DMS 273 (cell line): ENCODE measurements around the gene DBNDD2.

Experiments used
- DNase-seq: peaks from one replicate; lab custom pipeline; 2025; ENCODE audit not compliant: unreplicated experiment; lab: John Stamatoyannopoulos, UW

DBNDD2 gene

GRCh38 chr20:45415822-45416637, 7.9 kb downstream of the DBNDD2 start, which contains the start of gene PIGT:
PIGT (plus strand) TSS chr20:45416141; CDS start chr20:45416157, 16 bp downstream.
- peak; percentile 92 for DNase-seq

DNA sequence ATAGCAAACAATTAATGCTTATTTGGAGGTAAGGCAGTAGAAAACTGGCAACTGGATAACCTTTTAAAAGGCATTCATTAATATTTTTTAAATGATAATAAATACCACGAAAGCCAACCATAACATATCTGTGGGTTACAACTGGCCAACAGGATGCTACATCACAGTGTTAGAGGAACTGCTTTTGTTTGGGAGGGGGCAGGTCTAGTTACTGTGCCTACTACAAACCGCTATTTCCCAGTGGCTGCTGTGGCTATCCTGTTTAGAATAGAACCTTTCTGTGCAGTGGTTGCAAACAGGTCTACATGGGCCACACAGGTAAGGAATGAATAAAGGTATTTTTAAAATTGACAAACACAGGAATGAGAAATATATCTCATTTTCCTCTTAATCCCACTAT, 8.8 kb downstream of the DBNDD2 start:
- no peak for DNase-seq

DNA sequence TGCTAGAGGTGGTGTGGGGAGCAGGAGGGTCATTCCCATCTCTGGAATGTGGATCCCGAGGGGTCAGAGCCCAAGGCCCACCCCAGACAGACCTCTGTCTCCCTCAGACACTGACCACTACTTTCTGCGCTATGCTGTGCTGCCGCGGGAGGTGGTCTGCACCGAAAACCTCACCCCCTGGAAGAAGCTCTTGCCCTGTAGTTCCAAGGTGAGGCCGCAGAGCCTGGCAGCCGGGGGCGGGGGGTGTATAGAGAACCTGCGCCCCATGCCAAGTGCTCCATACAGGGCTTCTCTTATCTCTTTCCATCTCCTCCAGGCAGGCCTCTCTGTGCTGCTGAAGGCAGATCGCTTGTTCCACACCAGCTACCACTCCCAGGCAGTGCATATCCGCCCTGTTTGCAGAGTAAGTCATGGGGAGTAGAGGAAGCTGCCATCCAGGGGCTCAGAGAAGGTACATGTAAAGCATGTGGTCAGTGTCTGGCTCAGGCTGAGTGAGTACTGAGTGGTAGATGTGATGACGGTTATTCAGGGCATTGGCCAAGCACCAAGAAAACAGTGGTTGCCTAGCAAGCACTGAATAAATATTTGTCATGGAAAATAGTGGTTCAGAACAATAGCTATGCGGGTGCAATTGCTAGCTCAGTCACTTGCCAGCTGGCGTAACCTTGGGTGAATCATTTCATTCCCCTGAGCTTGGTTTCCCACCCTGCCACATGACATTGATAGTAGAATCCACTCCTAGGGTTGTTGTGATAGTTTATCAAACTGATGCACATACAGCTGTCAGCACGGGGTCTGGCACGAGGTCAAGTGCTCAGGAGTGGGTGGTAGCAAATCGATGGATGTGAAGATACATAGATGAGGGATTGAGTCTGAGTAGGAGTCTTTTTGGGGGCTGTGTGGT, 11.4 kb downstream of the DBNDD2 start:
- no peak for DNase-seq

GRCh38 chr20:45420125-45420524, 12.0 kb downstream of the DBNDD2 start:
- no peak for DNase-seq

- DNase-seq: no peak
Measured at GRCh38 chr20:45423700-45424099, 15.6 kb downstream of the DBNDD2 start.

DNA sequence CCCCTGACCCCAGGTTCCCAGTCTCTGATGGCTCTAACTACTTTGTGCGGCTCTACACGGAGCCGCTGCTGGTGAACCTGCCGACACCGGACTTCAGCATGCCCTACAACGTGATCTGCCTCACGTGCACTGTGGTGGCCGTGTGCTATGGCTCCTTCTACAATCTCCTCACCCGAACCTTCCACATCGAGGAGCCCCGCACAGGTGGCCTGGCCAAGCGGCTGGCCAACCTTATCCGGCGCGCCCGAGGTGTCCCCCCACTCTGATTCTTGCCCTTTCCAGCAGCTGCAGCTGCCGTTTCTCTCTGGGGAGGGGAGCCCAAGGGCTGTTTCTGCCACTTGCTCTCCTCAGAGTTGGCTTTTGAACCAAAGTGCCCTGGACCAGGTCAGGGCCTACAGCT, 17.5 kb downstream of the DBNDD2 start:
- no peak for DNase-seq

- DNase-seq: peak; percentile 24
Measured at GRCh38 chr20:45426320-45427016, 18.4 kb downstream of the DBNDD2 start.

DNA sequence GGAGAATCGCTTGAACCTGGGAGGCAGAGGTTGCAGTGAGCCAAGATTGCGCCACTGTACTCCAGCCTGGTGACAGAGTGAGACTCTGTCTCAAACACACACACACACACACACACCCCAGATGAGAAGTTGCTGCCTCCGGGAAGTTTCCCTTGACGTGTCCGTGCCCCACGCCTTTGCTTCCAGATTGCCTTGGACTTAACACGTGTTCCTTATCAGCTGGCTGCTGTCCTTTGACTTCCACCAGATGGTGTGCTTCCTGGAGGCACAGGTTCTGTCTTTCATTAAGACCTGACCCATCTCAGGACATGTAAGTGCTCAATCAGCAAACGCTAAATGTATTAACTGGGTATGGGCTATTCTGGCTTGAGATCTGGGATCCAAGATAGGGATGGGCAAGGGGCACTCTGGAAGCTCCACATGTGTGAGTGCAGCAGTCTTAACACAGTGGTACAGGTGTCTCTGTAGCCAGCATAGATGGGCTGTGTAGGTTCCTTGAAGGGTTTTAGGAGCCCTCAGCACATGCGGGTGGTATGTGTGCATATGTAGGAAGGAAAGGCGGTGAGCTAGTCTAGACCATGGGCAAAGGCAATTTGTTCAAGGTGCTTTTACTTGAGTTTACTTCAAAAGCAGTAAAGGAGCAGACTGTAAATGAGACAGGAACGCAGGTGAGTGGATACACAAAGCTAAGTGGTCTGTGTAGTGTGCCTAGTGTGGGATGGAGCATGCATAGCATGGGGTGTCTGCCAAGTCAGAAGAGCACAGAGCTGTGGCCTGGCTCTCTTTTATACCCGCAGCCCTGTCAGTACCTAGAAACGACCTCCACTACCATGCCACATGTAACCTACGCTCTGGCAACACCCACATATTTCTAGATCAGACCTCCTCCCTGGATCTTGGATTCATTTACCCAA, 19.4 kb downstream of the DBNDD2 start:
- DNase-seq: peak; percentile 44

DNA sequence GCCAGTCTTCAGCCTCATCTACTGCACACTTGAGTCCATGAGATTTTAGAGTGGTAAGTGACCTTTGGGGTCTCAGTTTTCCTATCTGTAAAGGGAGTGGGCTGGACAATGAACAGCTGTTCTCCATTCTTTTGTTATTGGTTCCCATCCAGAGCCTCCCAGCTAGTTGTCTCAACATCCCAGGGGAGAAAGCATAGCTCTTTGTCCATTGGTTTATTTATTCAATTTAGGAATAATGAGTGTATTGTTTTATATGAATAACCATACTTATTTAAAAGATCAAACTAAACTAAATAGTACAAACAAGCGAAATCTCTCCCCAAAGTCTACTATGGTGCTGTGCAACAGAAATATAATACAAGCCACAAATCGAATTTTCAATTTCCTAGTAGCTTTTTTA, 21.5 kb downstream of the DBNDD2 start:
- DNase-seq: no peak

GRCh38 chr20:45432294-45432693, 24.2 kb downstream of the DBNDD2 start:
- DNase-seq: no peak

DNA sequence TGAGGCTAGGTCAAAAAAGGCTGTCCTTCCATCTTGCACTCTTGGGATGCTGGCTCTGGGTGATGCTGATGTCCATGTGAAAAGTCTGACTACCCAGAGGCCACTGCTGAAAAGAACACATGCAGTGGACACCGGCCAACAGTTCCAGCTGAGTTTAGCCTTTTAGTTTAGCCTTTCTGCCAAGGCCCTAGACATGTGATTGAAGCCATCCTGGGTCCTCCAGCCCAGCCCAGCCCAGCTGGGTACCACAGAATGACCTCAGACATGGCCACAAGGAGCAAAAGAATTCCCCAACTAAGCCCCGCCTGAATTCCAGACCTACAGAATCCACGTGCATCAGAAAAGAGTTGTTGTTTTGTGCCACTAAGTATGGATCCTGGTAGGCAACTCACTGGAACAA, 25.2 kb downstream of the DBNDD2 start:
- no peak for DNase-seq

- no peak for DNase-seq
Measured at GRCh38 chr20:45433976-45434375, 25.9 kb downstream of the DBNDD2 start.

GRCh38 chr20:45436732-45437485, 28.8 kb downstream of the DBNDD2 start:
- DNase-seq: peak; percentile 90

GRCh38 chr20:45440424-45440823, 32.3 kb downstream of the DBNDD2 start:
- no peak for DNase-seq

GRCh38 chr20:45440891-45441685, 33.0 kb downstream of the DBNDD2 start:
- no peak for DNase-seq

GRCh38 chr20:45441746-45442145, 33.7 kb downstream of the DBNDD2 start:
- no peak for DNase-seq

- no peak for DNase-seq
Measured at GRCh38 chr20:45444050-45444449, 36.0 kb downstream of the DBNDD2 start.

GRCh38 chr20:45445805-45446562, 37.9 kb downstream of the DBNDD2 start:
- peak; percentile 45 for DNase-seq
